ENCODE data around the gene GATAD2A.

GATAD2A gene

DNA sequence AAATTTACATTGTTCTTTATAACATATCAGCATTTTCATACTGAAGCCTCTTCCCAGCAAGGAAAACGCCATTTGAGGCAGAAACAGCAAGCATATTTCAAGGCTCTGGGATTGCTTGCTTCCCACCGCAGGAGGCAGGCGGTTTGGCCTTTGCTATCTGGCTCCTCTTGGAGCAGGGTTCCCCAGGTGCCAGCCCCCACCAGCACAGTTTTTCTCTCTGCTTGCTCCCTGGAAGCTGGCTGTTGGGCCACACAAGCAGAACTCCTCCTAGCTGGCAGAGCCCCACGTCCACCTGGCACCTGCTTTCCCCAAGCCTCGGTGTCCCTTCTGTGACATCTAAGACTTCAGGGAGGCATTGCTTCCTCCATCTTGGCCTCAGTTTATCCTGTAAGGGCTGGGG lies 16.7 kb downstream of the GATAD2A start:
- no peak for DNase-seq

DNA sequence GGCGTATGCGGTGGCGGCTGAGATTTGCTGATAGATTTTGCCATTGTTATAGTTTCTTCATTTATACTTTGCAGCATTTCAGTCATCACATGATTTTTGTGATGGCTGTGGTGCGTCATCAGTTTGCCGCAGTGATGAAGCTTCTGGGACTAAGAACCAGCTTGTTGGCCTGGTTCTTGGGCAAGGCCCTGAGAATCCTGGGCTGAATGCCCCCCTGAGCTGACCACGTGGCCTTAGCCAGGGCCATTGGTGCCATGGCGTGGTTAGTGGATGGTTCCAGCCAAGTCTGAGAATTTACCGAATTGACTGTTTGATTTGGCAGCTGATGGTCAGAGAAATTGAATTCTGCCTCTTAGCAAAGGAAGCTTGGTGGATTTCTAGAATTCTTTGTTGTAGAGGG lies 17.8 kb downstream of the GATAD2A start:
- no peak for DNase-seq

DNA sequence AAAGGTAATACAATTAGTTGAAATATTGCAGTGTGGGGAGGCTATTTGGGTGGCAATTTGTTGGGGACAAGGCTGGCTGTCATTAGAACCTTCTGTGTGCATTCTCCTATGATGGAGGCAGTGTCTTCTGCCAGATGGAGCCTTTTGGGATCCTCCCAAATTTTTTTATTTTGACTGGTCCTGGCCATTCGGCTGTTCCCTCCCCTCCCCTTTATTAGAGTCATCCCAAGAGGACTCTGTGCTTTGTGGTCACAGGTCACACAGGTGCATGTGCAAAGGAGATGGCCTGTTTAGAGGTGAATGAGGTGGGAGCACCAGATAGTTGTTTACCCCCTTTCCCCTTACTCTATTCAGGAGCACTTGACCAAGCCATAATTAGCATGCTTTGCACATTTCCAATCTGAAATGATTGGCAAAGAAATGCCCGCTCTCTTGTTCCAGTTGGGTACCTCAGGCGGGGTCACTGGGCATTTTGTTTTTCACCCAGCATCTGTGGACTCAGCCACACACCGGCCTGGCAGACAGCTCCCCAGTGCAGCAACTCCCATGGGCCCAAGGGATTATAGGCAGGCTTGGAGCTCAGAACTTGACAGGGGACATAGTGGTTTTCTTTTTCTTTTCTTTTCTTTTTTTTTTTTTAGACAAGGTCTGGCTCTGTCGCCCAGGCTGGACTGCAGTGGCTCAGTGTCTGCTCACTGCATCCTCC lies 19.8 kb downstream of the GATAD2A start:
- DNase-seq = no peak

GRCh38 chr19:19426216-19426615 lies 20.7 kb downstream of the GATAD2A start:
- no peak for DNase-seq

DNA sequence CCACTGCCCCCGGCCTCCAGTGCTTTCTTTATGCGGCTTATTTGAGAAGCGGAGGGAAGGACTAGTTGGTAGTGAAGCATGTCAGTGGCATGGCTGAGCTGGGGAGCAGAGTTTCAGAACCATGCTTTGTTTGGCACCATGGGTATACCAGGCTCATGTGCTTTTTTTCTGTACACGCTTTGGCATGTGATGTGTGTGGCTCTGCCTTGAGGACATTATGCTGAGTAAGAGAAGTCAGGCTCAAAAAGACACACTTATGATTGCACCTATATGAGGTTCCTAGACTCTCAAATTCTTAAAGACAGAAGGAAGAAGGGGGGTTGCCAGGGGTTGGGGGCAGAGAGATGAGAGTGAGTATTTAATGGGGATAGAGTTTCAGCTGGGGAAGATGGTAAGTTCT lies 21.3 kb downstream of the GATAD2A start:
- DNase-seq = no peak

GRCh38 chr19:19427302-19427701 lies 21.8 kb downstream of the GATAD2A start:
- DNase-seq = no peak

DNA sequence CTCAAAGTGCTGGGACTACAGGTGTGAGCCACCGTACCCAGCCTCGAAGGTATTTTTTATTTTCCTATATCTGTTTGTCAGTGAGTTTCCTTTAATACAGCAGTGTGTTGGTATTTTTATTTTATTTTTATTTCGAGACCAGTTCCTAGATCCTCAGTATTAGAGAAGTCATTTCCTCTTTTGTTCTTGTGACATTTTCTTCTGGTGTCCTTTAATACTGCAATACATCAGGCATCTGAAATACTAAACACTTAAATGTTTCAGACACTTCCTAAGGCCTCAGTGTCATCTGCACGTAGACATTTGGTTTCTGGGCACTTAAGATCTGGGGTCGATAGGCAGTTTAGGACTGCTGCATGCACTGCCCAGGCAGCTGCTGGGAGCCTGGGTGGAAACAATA lies 22.5 kb downstream of the GATAD2A start:
- DNase-seq = no peak

- no peak for DNase-seq
Observed at GRCh38 chr19:19428746-19429145, 23.3 kb downstream of the GATAD2A start.

- DNase-seq = no peak
Observed at GRCh38 chr19:19429361-19429760, 23.9 kb downstream of the GATAD2A start.

GRCh38 chr19:19432732-19433131 lies 27.3 kb downstream of the GATAD2A start:
- no peak for DNase-seq

GRCh38 chr19:19433666-19434213 lies 28.3 kb downstream of the GATAD2A start:
- DNase-seq = no peak

DNA sequence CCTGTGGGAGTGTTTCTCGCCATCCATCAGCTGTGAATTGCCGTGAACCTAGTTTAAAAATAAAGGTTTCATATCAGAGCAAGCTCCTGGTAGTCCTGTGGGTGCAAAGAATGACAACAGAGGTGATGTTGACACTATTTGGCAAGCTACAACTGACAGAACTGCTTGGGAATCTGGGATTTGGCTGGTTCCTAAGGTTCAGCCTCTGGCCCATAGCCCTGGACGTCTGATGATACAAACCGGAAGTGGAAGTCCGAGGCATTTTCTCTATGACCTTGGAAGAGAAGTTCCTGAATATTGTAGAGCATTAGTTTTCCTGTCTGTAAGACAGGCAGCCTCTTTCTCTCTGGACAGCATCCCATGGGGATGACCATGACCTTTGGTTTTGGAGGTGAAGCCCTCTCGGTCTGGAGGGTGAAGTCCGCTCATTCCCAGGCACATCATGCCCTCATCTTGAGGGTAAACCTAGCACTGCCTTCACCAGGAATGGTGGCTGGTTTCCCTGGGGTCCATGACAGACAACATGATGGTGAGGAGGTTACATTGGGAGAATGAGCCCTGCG lies 29.1 kb downstream of the GATAD2A start:
- DNase-seq = no peak

- no peak for DNase-seq
Observed at GRCh38 chr19:19436137-19436691, 30.7 kb downstream of the GATAD2A start.

GRCh38 chr19:19438366-19439175 lies 33.1 kb downstream of the GATAD2A start:
- no peak for DNase-seq

DNA sequence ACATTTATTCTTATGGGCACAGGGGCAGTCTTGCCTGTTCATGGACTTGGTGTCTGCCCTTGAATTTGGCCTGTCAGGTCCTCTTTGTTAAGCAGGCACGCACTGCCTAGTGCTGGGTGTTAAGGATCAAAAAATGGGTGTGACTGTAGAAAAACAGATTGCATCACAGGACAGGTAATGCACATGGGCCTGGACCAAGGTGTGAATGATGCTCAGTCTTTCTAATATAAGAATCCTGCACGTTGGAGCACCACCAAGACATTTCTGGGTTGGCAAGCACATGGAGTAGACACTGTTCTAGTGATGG lies 33.7 kb downstream of the GATAD2A start:
- no peak for DNase-seq

GRCh38 chr19:19443283-19443682 lies 37.8 kb downstream of the GATAD2A start:
- no peak for DNase-seq

DNA sequence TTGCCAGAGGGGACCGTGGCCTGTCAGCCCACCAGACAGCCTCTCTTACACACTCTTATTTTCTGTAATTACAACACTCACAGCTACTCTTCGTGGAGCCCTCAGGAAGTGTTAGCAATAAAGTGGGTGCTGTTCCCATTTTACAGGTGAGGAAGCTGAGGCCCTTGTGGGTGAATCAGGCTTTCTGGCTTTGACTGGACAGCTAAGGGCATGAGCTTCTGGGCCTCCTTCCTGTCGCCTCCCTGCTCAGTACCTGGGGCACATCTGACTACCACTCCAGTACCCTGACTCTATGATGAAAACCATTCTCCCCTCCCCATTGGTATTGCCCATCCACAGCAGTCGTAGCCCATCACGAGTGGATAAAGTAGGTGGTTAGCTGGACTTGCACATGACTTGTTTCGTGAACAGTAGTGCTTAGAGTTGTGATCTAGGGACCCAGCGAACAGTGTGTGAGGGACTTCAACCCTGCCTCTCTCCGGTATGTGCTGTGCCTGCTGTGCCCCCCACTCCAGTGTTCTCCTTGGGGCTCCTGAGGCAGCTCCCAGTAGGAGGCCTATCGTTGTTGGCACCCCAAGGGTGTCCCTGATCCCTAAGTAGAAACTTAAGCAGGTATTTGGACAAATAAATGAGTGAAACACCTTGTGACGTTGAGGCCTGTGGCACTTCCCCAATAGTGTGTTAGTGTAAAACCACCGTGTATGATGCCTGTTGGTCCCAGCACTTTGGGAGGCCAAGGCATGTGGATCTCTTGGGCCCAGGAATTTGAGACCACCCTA lies 38.6 kb downstream of the GATAD2A start:
- DNase-seq = no peak

GRCh38 chr19:19444681-19445155 lies 39.2 kb downstream of the GATAD2A start:
- no peak for DNase-seq

- no peak for DNase-seq
Observed at GRCh38 chr19:19445288-19445687, 39.8 kb downstream of the GATAD2A start.

GRCh38 chr19:19445911-19446361 lies 40.5 kb downstream of the GATAD2A start:
- DNase-seq = no peak

GRCh38 chr19:19446655-19447437 lies 41.4 kb downstream of the GATAD2A start:
- DNase-seq = no peak
